GM12865 (cell line): ENCODE measurements around the gene ITGA2B.

Experiments used
- DNase-seq: peaks from one replicate; pipeline ENCODE4 v3.0.0; 2010; ENCODE audit warnings: low read depth
- H3K4me3 ChIP-seq: 2 replicates; pipeline ENCODE4 v1.5.1; 2011; ENCODE audit warnings: mild to moderate bottlenecking, low read depth, low read length, control low read depth
- TF ChIP-seq, protein P1 (sequence below): IDR thresholded peaks from 2 replicates; pipeline ENCODE4 v1.5.1; 2011; ENCODE audit warnings: low read length, control low read depth, low read depth, inconsistent platforms; ENCODE audit not compliant: insufficient read depth; ENCODE audit errors: missing control alignments

ITGA2B gene

GRCh38 chr17:44324092-44324570 lies 65.3 kb downstream of the ITGA2B start:
- DNase-seq = peak; percentile 35
- H3K4me3 ChIP-seq = peak overlapping the region; percentile 86
- TF ChIP-seq, protein P1, sequence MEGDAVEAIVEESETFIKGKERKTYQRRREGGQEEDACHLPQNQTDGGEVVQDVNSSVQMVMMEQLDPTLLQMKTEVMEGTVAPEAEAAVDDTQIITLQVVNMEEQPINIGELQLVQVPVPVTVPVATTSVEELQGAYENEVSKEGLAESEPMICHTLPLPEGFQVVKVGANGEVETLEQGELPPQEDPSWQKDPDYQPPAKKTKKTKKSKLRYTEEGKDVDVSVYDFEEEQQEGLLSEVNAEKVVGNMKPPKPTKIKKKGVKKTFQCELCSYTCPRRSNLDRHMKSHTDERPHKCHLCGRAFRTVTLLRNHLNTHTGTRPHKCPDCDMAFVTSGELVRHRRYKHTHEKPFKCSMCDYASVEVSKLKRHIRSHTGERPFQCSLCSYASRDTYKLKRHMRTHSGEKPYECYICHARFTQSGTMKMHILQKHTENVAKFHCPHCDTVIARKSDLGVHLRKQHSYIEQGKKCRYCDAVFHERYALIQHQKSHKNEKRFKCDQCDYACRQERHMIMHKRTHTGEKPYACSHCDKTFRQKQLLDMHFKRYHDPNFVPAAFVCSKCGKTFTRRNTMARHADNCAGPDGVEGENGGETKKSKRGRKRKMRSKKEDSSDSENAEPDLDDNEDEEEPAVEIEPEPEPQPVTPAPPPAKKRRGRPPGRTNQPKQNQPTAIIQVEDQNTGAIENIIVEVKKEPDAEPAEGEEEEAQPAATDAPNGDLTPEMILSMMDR = no peak

DNA sequence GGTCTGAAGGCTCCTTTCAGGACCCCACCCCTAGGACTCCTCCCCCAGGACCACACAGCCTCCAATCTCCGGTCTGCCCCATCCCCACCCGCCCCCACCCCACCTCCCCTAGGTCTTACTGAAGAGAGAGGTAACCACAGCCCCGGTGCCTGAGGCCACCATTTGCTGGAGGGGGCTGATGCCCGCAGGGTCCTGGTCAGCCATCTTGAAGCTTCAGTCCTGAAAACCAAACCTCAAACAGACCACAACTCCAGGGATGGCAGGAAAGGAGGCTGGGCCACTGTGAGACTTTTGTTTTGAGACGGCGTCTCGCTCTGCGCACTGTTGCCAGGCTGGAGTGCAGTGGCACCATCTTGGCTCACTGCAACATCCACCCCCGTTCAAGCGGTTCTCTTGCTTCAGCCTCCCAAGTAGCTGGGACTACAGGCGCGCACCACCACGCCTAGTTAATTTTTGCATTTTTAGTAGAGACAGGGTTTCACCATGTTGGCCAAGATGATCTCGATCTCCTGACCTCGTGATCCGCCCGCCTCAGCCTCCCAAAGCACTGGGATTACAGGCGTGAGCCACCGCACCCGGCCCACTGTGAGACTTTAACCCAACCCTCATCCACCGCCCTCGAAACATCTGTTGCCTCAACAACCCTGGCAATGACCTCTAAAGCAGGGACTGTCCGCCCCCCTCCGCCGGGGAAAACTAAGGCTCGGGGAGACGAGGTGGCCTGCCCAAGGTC lies 65.9 kb downstream of the ITGA2B start:
- no peak for DNase-seq
- TF ChIP-seq, protein P1 = no peak
- H3K4me3 ChIP-seq = peak overlapping the region; percentile 86

- no peak overlapping the region for H3K4me3 ChIP-seq
- TF ChIP-seq, protein P1 = no peak
- no peak for DNase-seq
Measured at GRCh38 chr17:44322236-44322895, 67.1 kb downstream of the ITGA2B start.
